ENCODE data around the gene ZBTB8OS.

Gene ZBTB8OS

DNA sequence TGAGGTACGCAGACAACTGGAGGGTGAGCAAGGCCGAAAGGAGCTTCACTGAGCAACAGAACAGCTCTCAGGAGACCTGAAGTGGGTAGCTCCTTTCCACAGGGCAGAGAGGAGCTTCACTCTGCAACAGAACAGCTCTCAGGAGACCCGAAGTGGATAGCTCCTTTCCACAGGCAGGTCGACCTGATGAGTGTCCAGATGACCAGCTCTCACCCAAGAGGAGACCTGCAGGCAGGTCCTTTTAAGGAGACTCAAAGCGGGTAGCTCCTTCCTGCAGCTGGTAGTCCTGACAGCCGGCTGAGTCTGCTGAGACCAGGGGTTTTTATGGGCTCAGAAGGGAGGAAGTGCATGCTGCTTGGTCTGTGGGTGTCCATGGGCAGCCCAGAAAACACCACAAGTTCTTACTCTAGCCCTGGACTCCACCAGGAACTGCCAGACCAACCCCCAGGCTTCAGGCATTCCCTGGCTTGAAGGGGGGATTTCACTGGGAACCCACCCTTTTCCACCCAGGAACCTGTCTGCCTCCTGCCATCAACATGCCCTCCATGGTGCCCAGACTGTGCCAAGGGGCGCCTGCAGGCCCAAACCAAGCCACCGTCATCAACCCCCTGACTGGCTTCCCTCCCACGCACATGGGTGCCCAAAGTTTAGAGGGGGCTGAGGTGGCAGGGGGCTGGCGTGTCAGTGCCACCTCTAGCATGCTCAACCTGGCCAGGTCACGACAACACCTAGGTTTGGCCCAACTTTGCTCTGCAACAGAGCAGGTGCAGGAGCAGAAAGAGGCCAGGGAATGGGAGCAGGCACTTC lies 43.6 kb downstream of the ZBTB8OS start:
- DNase-seq, result no peak

- DNase-seq, result no peak
Measured at GRCh38 chr1:32605711-32606424, 44.5 kb downstream of the ZBTB8OS start.

- DNase-seq, result no peak
Measured at GRCh38 chr1:32600034-32600433, 50.3 kb downstream of the ZBTB8OS start.

GRCh38 chr1:32592943-32593342 lies 57.4 kb downstream of the ZBTB8OS start:
- no peak for DNase-seq

DNA sequence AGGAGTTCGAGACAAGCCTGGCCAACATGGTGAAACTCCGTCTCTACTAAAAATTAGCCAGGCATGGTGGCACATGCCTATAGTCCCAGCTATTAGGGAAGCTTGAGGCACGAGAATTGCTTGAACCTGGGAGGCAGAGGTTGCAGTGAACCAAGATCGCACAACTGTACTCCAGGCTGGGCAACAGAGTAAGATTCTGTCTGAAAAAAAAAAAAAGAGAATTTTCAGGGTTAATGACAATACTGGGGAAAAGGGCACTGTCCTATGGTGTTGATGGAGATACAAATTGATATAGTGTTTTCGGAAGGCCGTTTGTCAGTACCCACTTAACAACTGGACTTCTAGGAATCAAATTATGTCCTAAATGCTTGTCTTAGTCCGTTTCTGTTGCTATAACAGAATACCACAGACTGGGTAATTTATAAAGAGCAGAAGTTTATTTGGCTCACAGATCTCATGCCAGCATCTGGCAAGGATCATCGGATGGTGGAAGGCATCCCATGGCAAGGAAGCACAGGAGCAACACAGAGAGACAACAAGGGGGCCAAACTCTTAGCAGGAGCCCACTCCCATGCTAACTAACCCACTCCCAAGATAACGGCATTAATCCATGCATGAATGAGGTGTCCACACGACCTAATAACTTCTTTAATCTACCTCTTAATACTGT lies 69.9 kb downstream of the ZBTB8OS start:
- DNase-seq, result peak in 1 of 3 experiments; percentile 18

Data from NCI-H1417 (cell line).